GM12874 (cell line): ENCODE results near the gene HBE1.

Experiments
- TF ChIP-seq, protein P1 (sequence below): IDR thresholded peaks from 2 replicates; pipeline ENCODE4 v1.5.1; 2011; ENCODE audit warnings: low read depth, mild to moderate bottlenecking, control low read depth, low read length, moderate library complexity; ENCODE audit not compliant: insufficient read depth

The HBE1 gene

DNA sequence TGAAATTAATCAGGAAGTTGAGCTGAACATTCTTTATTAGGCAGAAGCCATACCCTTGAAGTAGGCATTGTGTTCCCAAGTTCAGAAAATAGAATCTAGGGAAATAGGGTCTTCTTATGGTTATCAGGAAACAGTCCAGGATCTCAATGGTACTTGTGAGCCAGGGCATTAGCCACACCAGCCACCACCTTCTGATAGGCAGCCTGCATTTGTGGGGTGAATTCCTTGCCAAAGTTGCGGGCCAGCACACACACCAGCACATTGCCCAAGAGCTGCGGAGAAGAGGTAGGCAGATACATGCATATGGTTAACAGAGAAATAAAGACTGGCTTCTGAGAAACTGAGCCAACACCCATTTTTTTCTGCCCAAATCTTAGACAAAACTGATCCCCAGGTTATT, 36.9 kb downstream of the HBE1 start:
- TF ChIP-seq, protein P1, sequence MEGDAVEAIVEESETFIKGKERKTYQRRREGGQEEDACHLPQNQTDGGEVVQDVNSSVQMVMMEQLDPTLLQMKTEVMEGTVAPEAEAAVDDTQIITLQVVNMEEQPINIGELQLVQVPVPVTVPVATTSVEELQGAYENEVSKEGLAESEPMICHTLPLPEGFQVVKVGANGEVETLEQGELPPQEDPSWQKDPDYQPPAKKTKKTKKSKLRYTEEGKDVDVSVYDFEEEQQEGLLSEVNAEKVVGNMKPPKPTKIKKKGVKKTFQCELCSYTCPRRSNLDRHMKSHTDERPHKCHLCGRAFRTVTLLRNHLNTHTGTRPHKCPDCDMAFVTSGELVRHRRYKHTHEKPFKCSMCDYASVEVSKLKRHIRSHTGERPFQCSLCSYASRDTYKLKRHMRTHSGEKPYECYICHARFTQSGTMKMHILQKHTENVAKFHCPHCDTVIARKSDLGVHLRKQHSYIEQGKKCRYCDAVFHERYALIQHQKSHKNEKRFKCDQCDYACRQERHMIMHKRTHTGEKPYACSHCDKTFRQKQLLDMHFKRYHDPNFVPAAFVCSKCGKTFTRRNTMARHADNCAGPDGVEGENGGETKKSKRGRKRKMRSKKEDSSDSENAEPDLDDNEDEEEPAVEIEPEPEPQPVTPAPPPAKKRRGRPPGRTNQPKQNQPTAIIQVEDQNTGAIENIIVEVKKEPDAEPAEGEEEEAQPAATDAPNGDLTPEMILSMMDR: no peak

DNA sequence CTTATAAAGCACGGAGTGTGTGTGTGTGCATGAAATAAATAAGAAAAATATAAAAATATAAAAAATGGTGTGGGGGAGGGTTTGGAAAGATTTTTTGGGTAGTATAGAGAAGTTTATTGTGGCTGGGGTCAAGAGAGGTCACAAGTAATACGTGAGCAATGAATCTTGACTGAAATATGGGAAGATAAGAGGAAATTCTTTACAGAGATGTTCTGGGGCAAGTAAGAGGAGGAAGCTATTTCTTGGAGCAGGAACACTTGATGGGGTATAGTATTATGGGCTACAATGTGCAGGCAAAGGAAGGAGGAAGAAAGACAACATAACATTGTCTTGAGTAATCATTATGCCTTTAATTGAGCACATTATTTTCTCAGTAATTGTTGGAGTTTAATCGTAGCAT, 37.6 kb downstream of the HBE1 start:
- TF ChIP-seq, protein P1: no peak

DNA sequence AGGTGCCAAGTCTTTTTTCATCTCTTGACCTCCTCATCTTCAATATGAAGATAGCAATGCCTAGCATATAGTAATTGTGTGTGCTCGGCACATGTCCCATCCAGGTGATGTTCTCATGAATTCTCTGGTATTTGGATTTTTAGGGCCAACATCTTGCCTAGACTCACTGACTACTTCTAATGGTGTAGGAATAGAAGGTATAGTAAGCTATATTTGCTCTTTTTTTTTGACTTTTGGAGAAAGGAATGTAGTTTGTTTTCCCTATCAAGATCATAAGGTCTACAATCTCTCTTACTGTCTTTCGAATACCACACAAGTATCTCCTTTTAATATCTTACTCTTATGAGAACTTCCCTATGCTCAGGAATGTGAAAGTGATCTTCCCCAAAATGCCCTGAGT, 38.6 kb downstream of the HBE1 start:
- TF ChIP-seq, protein P1: no peak

DNA sequence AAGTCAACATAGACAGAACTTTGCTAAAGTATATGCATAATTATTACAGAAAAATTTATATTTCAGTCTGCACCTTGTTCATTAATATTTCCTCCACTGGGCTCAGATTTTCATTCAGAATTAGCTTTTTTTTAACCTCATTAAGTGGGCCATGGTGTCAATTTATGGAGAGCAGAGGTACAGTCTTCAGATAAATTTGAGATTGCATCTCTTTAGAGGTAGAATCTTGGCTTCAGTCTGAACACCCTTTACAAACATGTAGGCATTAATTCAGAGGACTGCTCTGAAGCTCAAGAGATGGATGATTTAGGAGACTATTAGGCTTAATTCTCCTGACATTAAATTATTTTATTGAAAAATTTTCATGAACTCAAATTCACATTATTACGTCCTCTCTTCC, 39.5 kb downstream of the HBE1 start:
- TF ChIP-seq, protein P1: no peak

DNA sequence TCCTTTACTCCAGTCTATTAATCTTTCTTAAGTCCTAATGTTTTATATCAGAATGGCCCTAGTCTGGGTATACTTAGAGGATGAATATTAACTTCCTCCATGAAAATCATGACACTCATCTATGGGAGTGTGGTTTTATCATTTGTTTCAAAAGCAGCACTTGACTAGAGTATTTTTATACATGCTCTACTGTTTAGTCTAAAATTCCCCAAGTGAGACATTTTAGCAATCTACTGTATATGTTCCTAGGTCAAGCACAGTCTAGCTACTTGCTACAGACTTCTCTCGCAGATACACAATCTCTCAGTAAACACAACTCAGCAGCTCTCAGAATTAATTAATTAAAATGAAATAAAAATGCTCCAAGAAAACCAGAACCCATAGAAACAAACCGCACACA, 39.9 kb downstream of the HBE1 start:
- TF ChIP-seq, protein P1: no peak

DNA sequence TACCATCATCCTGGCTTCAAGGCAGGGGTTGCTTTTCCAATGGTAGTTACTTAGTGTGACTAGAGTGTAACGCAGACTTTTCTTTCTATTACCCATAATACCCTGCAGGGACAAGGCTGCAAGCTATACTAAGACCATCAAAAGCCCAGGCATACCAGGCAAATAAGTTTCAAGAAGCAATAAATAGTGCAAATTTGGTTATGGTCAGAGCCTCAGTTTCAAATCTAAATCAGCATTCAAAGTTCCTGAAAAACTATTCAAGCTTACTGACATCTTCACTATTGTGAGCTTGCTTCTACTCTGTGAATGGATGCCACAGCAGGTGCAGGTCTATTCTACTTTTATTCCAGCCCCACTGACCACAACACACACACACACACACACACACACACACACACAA, 40.4 kb downstream of the HBE1 start:
- TF ChIP-seq, protein P1: no peak

DNA sequence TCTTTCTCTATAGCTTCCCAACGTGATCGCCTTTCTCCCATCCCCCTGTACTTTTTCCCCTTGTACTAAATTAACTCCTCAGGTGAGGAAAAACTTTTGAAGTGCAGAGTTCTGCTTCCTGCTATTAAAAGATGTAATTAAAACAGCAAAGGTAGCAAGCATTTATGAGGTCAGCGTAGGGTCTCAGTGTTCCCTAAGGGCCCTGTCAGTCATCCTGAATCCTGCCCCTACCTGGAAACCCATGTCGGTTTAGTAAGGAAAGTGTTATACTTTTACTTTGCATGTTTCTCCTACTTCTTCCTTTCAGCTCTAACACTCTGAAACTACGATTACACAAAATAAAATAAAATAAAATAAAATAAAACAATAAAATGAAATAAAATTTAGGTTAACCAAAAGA, 41.6 kb downstream of the HBE1 start:
- TF ChIP-seq, protein P1: no peak

DNA sequence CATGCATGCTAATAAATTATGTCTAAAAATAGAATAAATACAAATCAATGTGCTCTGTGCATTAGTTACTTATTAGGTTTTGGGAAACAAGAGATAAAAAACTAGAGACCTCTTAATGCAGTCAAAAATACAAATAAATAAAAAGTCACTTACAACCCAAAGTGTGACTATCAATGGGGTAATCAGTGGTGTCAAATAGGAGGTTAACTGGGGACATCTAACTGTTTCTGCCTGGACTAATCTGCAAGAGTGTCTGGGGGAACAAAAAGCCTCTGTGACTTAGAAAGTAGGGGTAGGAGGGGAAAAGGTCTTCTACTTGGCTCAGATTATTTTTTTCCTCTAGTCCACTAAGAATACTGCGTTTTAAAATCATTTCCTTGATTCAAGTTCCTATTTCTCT, 42.1 kb downstream of the HBE1 start:
- TF ChIP-seq, protein P1: no peak
